Fibroblast of lung (primary cell): ENCODE data around the gene SLC44A4.

ENCODE experiments used
- EZH2 ChIP-seq: IDR thresholded peaks from 2 replicates; pipeline ENCODE4 v1.5.1; 2012; ENCODE audit warnings: low read length, control low read depth, mild to moderate bottlenecking; ENCODE audit errors: missing control alignments
- TF ChIP-seq, protein P1 (sequence below), 2 donors: IDR thresholded peaks in 1 of 2; conservative IDR thresholded peaks in 1 of 2; 1 replicate in 1 of 2; 2 replicates in 1 of 2; pipeline ENCODE4 v1.5.1; 2011 to 2012; ENCODE audit warnings: low read length in 2 of 2, control low read depth in 1 of 2, inconsistent platforms in 1 of 2, low read depth in 1 of 2, mild to moderate bottlenecking in 1 of 2

DNA sequence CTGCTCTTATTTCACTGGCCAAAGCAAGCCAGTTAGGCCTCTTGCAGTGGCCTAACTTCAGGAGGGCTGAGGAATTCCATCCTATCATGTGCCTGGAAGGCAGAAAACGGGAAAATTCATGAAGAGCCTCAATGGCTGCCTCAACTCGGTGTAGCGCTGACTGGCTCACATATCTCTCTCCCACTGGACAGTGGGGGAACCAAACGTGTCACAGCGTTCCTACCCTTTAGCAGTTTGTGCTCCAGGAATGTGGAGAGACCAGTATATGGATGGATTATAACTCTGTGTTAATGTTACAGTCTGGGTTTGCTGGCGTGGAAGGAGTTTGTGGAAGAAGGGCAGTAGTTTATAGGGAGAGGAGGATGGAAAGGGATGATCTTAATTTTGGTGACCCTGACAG is 37.0 kb upstream of the SLC44A4 start:
- no peak for TF ChIP-seq EZH2
- TF ChIP-seq, protein P1, sequence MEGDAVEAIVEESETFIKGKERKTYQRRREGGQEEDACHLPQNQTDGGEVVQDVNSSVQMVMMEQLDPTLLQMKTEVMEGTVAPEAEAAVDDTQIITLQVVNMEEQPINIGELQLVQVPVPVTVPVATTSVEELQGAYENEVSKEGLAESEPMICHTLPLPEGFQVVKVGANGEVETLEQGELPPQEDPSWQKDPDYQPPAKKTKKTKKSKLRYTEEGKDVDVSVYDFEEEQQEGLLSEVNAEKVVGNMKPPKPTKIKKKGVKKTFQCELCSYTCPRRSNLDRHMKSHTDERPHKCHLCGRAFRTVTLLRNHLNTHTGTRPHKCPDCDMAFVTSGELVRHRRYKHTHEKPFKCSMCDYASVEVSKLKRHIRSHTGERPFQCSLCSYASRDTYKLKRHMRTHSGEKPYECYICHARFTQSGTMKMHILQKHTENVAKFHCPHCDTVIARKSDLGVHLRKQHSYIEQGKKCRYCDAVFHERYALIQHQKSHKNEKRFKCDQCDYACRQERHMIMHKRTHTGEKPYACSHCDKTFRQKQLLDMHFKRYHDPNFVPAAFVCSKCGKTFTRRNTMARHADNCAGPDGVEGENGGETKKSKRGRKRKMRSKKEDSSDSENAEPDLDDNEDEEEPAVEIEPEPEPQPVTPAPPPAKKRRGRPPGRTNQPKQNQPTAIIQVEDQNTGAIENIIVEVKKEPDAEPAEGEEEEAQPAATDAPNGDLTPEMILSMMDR (conservative IDR thresholded peaks at IDR 0.05 in 1 of 2, IDR thresholded peaks at IDR 0.05 in 1 of 2; ENCODE audit: low read depth in 1 of 2, low read length in 2 of 2): no peak
